Measurements from ENCODE around the gene FILIP1L.

- TF ChIP-seq CTCF (conservative IDR thresholded peaks at IDR 0.05) = no peak
- TF ChIP-seq ZFX (IDR thresholded peaks at IDR 0.05) = no peak
Observed at GRCh38 chr3:99965681-99966408, 148.5 kb downstream of the FILIP1L start.
